PC-9 (cell line): ENCODE results near the gene DPP10. TPM values are rescaled to one million over a fixed set of nuclear protein-coding genes. Genes with fewer than 3 reads are reported as not detected.

Source experiments
- BruUV-seq: library from RNA; stranded (reverse); fragments of 400-500 nt; replicated peaks from 2 replicates; lab custom pipeline; 2021; lab: Mats Ljungman, UMichigan
- CTCF ChIA-PET: fragments of 300-600 bp; sonication (Branson Sonifier 250); formaldehyde crosslinking; loops from one replicate; lab custom pipeline; 2022; ENCODE audit warnings: antibody characterized with exemption; lab: Charles Lee
- POLR2A ChIA-PET: fragments of 300-600 bp; sonication (Branson Sonifier 250); formaldehyde crosslinking; loops from one replicate; lab custom pipeline; 2022; ENCODE audit warnings: antibody characterized with exemption; ENCODE audit not compliant: unreplicated experiment; lab: Charles Lee
- DNase-seq, 2 experiments: peaks; one replicate each; pipeline versions ENCODE4 v3.0.0 to v3.0.0-alpha.2; 2015 to 2022; ENCODE audit warnings: mixed read lengths in 1 of 2
- H2AFZ ChIP-seq: fragments of 200-600 bp; sonication (generic); 2 replicates; pipeline ENCODE4 v1.8.1; 2017; ENCODE audit warnings: antibody characterized with exemption
- H3F3A ChIP-seq: fragments of 200-600 bp; sonication (generic); 2 replicates; pipeline ENCODE4 v1.8.1; 2017; ENCODE audit warnings: antibody characterized with exemption, mild to moderate bottlenecking, low read depth; ENCODE audit not compliant: insufficient read depth
- H3K27ac ChIP-seq: fragments of 200-600 bp; sonication (generic); 2 replicates; pipeline ENCODE4 v1.6.1; 2016; ENCODE audit warnings: mixed run types
- H3K27me3 ChIP-seq: fragments of 200-600 bp; sonication (generic); 2 replicates; pipeline ENCODE4 v1.6.1; 2016; ENCODE audit warnings: low read depth, mixed run types; ENCODE audit not compliant: insufficient read depth
- H3K36me3 ChIP-seq: fragments of 200-600 bp; sonication (generic); 2 replicates; pipeline ENCODE4 v1.6.1; 2016; ENCODE audit warnings: low read depth, mixed run types
- H3K4me1 ChIP-seq: fragments of 200-600 bp; sonication (generic); replicated peaks from 2 replicates; pipeline ENCODE4 v1.6.1; 2016; ENCODE audit warnings: mixed run types; ENCODE audit not compliant: insufficient read depth
- H3K4me2 ChIP-seq: fragments of 200-600 bp; sonication (generic); 2 replicates; pipeline ENCODE4 v1.6.1; 2017; ENCODE audit warnings: mixed run types
- H3K4me3 ChIP-seq: fragments of 200-600 bp; sonication (generic); 2 replicates; pipeline ENCODE4 v1.6.1; 2016; ENCODE audit warnings: mixed run types
- H3K79me2 ChIP-seq: fragments of 200-600 bp; sonication (generic); 2 replicates; pipeline ENCODE4 v1.6.1; 2017; ENCODE audit warnings: low read depth, mixed run types
- H3K9me2 ChIP-seq: fragments of 200-600 bp; sonication (generic); 2 replicates; pipeline ENCODE4 v1.8.1; 2017; ENCODE audit warnings: mild to moderate bottlenecking; ENCODE audit not compliant: insufficient read depth
- H3K9me3 ChIP-seq: fragments of 200-600 bp; sonication (generic); 2 replicates; pipeline ENCODE4 v1.8.1; 2016; ENCODE audit warnings: low read depth; ENCODE audit not compliant: insufficient read depth
- H4K20me1 ChIP-seq: fragments of 200-600 bp; sonication (generic); 2 replicates; pipeline ENCODE4 v1.8.1; 2017; ENCODE audit not compliant: insufficient read depth
- CTCF ChIP-seq: fragments of 200-600 bp; sonication (generic); conservative IDR thresholded peaks from 2 replicates; pipeline ENCODE4 v1.6.1; 2017; ENCODE audit warnings: mixed run types, antibody characterized with exemption, mild to moderate bottlenecking, moderate library complexity
- EZH2 ChIP-seq: fragments of 200-600 bp; sonication (generic); IDR thresholded peaks from 2 replicates; pipeline ENCODE4 v1.8.0; 2017; ENCODE audit warnings: antibody characterized with exemption, low read depth
- intact Hi-C: fragments of 100-400 bp; cut with micrococcal nuclease; formaldehyde crosslinking; loops from one replicate; pipeline ENCODE4 v1.10.0; 2022; ENCODE audit not compliant: unreplicated experiment
- total RNA-seq: library from RNA; stranded (reverse); gene quantifications from 2 replicates; pipeline ENCODE4 v1.2.3, GENCODE V29; 2021

The DPP10 gene
- total RNA-seq, 1 experiment from 2014 or later, result not detected

DNA sequence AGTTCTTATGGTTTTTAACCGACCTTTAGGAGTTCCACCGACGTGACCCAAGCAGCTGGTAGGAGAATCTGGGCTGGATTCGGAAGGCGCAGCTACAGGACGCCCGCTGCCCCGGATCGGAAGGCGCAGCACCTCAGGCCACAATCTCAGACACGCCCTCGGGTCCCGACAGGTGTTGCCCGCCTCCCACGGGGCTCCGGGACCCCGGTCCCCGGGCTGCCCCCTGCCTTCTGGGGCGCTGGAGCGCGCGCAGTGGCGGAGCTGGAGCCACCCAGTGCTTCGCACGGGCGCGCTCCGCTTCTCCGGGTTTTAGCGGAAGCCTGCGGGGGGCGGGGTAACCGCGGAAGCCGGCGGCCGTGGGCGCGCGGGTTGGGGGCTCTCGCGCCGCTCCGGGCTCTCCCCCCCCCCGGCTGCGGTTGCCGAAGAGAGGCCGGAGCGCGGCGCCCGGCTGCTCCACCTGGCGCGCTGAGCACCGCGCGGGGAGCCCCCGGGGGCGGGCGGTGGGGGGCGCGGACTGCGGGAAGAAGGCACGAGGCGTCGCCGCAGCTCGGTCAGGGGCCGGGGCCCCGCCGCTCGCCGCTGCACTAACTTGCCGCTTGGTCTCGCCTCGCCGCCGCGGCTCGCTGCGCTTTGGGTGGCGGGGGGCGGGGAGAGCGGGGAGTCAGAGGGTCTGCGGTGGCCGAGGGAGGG is 718.8 kb downstream of the DPP10 start:
- H3K4me1 ChIP-seq, result no peaks in the 10 kb centered on the region
- H3K9me3 ChIP-seq, result no peaks in the 10 kb centered on the region
- POLR2A ChIA-PET, result no interaction called here
- no peaks in the 10 kb centered on the region for H4K20me1 ChIP-seq
- no peaks in the 10 kb centered on the region for H3F3A ChIP-seq
- no peak overlapping the region for H3K4me3 ChIP-seq
- H3K27me3 ChIP-seq, result no peaks in the 10 kb centered on the region
- H3K4me2 ChIP-seq, result no peak overlapping the region
- intact Hi-C loops, result no loop called here
- no peak for TF ChIP-seq CTCF
- no peak for TF ChIP-seq EZH2
- no peaks in the 10 kb centered on the region for H3K79me2 ChIP-seq
- no peak overlapping the region for H2AFZ ChIP-seq
- H3K36me3 ChIP-seq, result no peaks in the 10 kb centered on the region
- CTCF ChIA-PET, result no interaction called here
- DNase-seq, result no peak
- BruUV-seq, result no TSS peak
- H3K27ac ChIP-seq, result no peak overlapping the region
- H3K9me2 ChIP-seq, result no peaks in the 10 kb centered on the region; the same call in 1 of the 2 replicates

GRCh38 chr2:115161771-115162493 is 719.5 kb downstream of the DPP10 start:
- ChIA-PET POLR2A (no interaction called here), CTCF (no interaction called here)
- Histone ChIP-seq H3K4me2 (no peak overlapping the region), H3K9me3 (no peaks in the 10 kb centered on the region), H3K79me2 (no peaks in the 10 kb centered on the region), H4K20me1 (no peaks in the 10 kb centered on the region), H3K36me3 (no peaks in the 10 kb centered on the region), H3K4me1 (no peaks in the 10 kb centered on the region), H3K4me3 (no peak overlapping the region), H3K27ac (no peak overlapping the region), H3K27me3 (no peaks in the 10 kb centered on the region), H2AFZ (no peak overlapping the region), H3K9me2 (no peaks in the 10 kb centered on the region; the same call in 1 of the 2 replicates), H3F3A (no peaks in the 10 kb centered on the region)
- intact Hi-C loops, result no loop called here
- DNase-seq, result no peak
- no TSS peak for BruUV-seq
- TF ChIP-seq EZH2 (no peak), CTCF (no peak)

GRCh38 chr2:115162494-115163293 is 720.3 kb downstream of the DPP10 start:
- BruUV-seq, result no TSS peak
- no peak overlapping the region for H3K4me2 ChIP-seq
- intact Hi-C loops, result no loop called here
- no peaks in the 10 kb centered on the region for H3K9me3 ChIP-seq
- ChIA-PET CTCF (no interaction called here), POLR2A (no interaction called here)
- DNase-seq, result no peak
- no peak overlapping the region for H2AFZ ChIP-seq
- TF ChIP-seq CTCF, result no peak
- TF ChIP-seq EZH2, result no peak
- no peaks in the 10 kb centered on the region for H3K4me1 ChIP-seq
- no peak overlapping the region for H3K4me3 ChIP-seq
- no peaks in the 10 kb centered on the region for H3K36me3 ChIP-seq
- H4K20me1 ChIP-seq, result no peaks in the 10 kb centered on the region
- H3K9me2 ChIP-seq, result no peaks in the 10 kb centered on the region; the same call in 1 of the 2 replicates
- no peaks in the 10 kb centered on the region for H3F3A ChIP-seq
- no peak overlapping the region for H3K27ac ChIP-seq
- H3K27me3 ChIP-seq, result no peaks in the 10 kb centered on the region
- no peaks in the 10 kb centered on the region for H3K79me2 ChIP-seq
